WTC11 (cell line): ENCODE results near the gene PARD3B. TPM values are rescaled to one million over a fixed set of nuclear protein-coding genes. Genes with fewer than 3 reads are reported as not detected.

Source experiments
- ATAC-seq: fragments of 200-7000 bp; cut with Tn5 transposase; 2 replicates; pipeline ENCODE4 v1.10.0; 2021; ENCODE audit warnings: mild to moderate bottlenecking, moderate library complexity
- CTCF ChIA-PET: fragments of 300-600 bp; sonication (Branson Sonifier 250); formaldehyde crosslinking; loops from one replicate; lab custom pipeline; 2021; ENCODE audit warnings: antibody characterized with exemption; lab: Charles Lee
- POLR2A ChIA-PET: fragments of 350-600 bp; sonication (Branson Sonifier 250); formaldehyde crosslinking; loops from one replicate; lab custom pipeline; 2021; ENCODE audit warnings: antibody characterized with exemption; lab: Charles Lee
- DNase-seq: peaks from one replicate; pipeline ENCODE4 v3.0.0; 2021; ENCODE audit warnings: low spot score
- H3K27ac Mint-ChIP-seq: 2 replicates; pipeline ENCODE4 v1.8.0; 2021; ENCODE audit warnings: mixed read lengths
- H3K27me3 Mint-ChIP-seq: 2 replicates; pipeline ENCODE4 v1.8.0; 2021; ENCODE audit warnings: low read depth, mild to moderate bottlenecking, moderate library complexity, mixed read lengths
- H3K36me3 Mint-ChIP-seq: 2 replicates; pipeline ENCODE4 v1.8.0; 2021; ENCODE audit warnings: mixed read lengths
- H3K4me1 Mint-ChIP-seq: 2 replicates; pipeline ENCODE4 v1.8.0; 2022; ENCODE audit warnings: mixed read lengths
- H3K4me3 Mint-ChIP-seq: 2 replicates; pipeline ENCODE4 v1.8.0; 2021; ENCODE audit warnings: mild to moderate bottlenecking, moderate library complexity, mixed read lengths
- H3K9me3 Mint-ChIP-seq: 2 replicates; pipeline ENCODE4 v1.8.0; 2021; ENCODE audit warnings: mixed read lengths
- ARID4B ChIP-seq: sonication (generic); formaldehyde crosslinking; IDR thresholded peaks from 2 replicates; pipeline ENCODE4 v1.8.0; 2023; ENCODE audit warnings: missing genetic modification reagents, mild to moderate bottlenecking, borderline replicate concordance
- ATF6 ChIP-seq: sonication (generic); formaldehyde crosslinking; IDR thresholded peaks from 2 replicates; pipeline ENCODE4 v1.8.1; 2023; ENCODE audit warnings: mild to moderate bottlenecking, missing genetic modification reagents
- EMX1 ChIP-seq: fragments of 250-450 bp; sonication (Bioruptor Pico); IDR thresholded peaks from 2 replicates; pipeline ENCODE4 v1.8.0; 2021; ENCODE audit warnings: mild to moderate bottlenecking
- RORB ChIP-seq: fragments of 250-450 bp; sonication (Bioruptor Pico); IDR thresholded peaks from 2 replicates; pipeline ENCODE4 v1.9.0; 2021; ENCODE audit warnings: mild to moderate bottlenecking
- SP1 ChIP-seq: sonication (generic); formaldehyde crosslinking; conservative IDR thresholded peaks from 2 replicates; pipeline ENCODE4 v1.8.1; 2022; ENCODE audit warnings: missing genetic modification reagents
- ZBTB21 ChIP-seq: sonication (generic); formaldehyde crosslinking; IDR thresholded peaks from 2 replicates; pipeline ENCODE4 v1.8.1; 2023; ENCODE audit warnings: mild to moderate bottlenecking, missing genetic modification reagents, borderline replicate concordance
- ZNF232 ChIP-seq: sonication (generic); formaldehyde crosslinking; IDR thresholded peaks from 2 replicates; pipeline ENCODE4 v1.8.0; 2022; ENCODE audit warnings: mild to moderate bottlenecking, missing genetic modification reagents
- total RNA-seq: library from RNA; stranded (reverse); gene quantifications from 3 replicates; pipeline ENCODE4 v1.2.3, GENCODE V29; 2021
- TF ChIP-seq, protein P1 (sequence below): sonication (generic); formaldehyde crosslinking; IDR thresholded peaks from 2 replicates; pipeline ENCODE4 v1.8.0; 2022; ENCODE audit warnings: missing genetic modification reagents
- TF ChIP-seq, protein P2 (sequence below): fragments of 250-450 bp; sonication (Bioruptor Pico); IDR thresholded peaks from 2 replicates; pipeline ENCODE4 v1.8.0; 2021; ENCODE audit warnings: mild to moderate bottlenecking
- TF ChIP-seq, protein P3 (sequence below): sonication (generic); formaldehyde crosslinking; IDR thresholded peaks from 2 replicates; pipeline ENCODE4 v1.8.0; 2022; ENCODE audit warnings: mild to moderate bottlenecking, missing genetic modification reagents
- TF ChIP-seq, protein P4 (sequence below): fragments of 250-450 bp; sonication (Bioruptor Pico); conservative IDR thresholded peaks from 2 replicates; pipeline ENCODE4 v1.9.0; 2021; ENCODE audit warnings: mild to moderate bottlenecking
- TF ChIP-seq, protein P5 (sequence below): sonication (generic); formaldehyde crosslinking; IDR thresholded peaks from 2 replicates; pipeline ENCODE4 v1.8.1; 2023; ENCODE audit warnings: mild to moderate bottlenecking, moderate library complexity, missing genetic modification reagents
- TF ChIP-seq, protein P6 (sequence below): sonication (generic); formaldehyde crosslinking; conservative IDR thresholded peaks from 2 replicates; pipeline ENCODE4 v1.8.1; 2023; ENCODE audit warnings: mild to moderate bottlenecking, low read depth, missing genetic modification reagents, moderate library complexity
- TF ChIP-seq, protein P7 (sequence below): sonication (generic); formaldehyde crosslinking; IDR thresholded peaks from 2 replicates; pipeline ENCODE4 v1.8.1; 2023; ENCODE audit warnings: mild to moderate bottlenecking, missing genetic modification reagents, moderate library complexity

Gene PARD3B
- total RNA-seq, 1 experiment from 2014 or later: 5.6 TPM

GRCh38 chr2:205078762-205079161 is 533.5 kb downstream of the PARD3B start (continued):
- TF ChIP-seq ARID4B (CRISPR knock-in tag) (no peak), EMX1 (CRISPR knock-in tag) (no peak), ZNF232 (CRISPR knock-in tag) (no peak), ATF6 (CRISPR knock-in tag) (no peak)
- TF ChIP-seq, protein P1, sequence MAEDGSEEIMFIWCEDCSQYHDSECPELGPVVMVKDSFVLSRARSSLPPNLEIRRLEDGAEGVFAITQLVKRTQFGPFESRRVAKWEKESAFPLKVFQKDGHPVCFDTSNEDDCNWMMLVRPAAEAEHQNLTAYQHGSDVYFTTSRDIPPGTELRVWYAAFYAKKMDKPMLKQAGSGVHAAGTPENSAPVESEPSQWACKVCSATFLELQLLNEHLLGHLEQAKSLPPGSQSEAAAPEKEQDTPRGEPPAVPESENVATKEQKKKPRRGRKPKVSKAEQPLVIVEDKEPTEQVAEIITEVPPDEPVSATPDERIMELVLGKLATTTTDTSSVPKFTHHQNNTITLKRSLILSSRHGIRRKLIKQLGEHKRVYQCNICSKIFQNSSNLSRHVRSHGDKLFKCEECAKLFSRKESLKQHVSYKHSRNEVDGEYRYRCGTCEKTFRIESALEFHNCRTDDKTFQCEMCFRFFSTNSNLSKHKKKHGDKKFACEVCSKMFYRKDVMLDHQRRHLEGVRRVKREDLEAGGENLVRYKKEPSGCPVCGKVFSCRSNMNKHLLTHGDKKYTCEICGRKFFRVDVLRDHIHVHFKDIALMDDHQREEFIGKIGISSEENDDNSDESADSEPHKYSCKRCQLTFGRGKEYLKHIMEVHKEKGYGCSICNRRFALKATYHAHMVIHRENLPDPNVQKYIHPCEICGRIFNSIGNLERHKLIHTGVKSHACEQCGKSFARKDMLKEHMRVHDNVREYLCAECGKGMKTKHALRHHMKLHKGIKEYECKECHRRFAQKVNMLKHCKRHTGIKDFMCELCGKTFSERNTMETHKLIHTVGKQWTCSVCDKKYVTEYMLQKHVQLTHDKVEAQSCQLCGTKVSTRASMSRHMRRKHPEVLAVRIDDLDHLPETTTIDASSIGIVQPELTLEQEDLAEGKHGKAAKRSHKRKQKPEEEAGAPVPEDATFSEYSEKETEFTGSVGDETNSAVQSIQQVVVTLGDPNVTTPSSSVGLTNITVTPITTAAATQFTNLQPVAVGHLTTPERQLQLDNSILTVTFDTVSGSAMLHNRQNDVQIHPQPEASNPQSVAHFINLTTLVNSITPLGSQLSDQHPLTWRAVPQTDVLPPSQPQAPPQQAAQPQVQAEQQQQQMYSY (CRISPR knock-in tag): no peak
- TF ChIP-seq, protein P2, sequence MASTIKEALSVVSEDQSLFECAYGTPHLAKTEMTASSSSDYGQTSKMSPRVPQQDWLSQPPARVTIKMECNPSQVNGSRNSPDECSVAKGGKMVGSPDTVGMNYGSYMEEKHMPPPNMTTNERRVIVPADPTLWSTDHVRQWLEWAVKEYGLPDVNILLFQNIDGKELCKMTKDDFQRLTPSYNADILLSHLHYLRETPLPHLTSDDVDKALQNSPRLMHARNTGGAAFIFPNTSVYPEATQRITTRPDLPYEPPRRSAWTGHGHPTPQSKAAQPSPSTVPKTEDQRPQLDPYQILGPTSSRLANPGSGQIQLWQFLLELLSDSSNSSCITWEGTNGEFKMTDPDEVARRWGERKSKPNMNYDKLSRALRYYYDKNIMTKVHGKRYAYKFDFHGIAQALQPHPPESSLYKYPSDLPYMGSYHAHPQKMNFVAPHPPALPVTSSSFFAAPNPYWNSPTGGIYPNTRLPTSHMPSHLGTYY: no peak
- TF ChIP-seq, protein P3, sequence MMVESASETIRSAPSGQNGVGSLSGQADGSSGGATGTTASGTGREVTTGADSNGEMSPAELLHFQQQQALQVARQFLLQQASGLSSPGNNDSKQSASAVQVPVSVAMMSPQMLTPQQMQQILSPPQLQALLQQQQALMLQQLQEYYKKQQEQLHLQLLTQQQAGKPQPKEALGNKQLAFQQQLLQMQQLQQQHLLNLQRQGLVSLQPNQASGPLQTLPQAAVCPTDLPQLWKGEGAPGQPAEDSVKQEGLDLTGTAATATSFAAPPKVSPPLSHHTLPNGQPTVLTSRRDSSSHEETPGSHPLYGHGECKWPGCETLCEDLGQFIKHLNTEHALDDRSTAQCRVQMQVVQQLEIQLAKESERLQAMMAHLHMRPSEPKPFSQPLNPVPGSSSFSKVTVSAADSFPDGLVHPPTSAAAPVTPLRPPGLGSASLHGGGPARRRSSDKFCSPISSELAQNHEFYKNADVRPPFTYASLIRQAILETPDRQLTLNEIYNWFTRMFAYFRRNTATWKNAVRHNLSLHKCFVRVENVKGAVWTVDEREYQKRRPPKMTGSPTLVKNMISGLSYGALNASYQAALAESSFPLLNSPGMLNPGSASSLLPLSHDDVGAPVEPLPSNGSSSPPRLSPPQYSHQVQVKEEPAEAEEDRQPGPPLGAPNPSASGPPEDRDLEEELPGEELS: no peak
- TF ChIP-seq, protein P4, sequence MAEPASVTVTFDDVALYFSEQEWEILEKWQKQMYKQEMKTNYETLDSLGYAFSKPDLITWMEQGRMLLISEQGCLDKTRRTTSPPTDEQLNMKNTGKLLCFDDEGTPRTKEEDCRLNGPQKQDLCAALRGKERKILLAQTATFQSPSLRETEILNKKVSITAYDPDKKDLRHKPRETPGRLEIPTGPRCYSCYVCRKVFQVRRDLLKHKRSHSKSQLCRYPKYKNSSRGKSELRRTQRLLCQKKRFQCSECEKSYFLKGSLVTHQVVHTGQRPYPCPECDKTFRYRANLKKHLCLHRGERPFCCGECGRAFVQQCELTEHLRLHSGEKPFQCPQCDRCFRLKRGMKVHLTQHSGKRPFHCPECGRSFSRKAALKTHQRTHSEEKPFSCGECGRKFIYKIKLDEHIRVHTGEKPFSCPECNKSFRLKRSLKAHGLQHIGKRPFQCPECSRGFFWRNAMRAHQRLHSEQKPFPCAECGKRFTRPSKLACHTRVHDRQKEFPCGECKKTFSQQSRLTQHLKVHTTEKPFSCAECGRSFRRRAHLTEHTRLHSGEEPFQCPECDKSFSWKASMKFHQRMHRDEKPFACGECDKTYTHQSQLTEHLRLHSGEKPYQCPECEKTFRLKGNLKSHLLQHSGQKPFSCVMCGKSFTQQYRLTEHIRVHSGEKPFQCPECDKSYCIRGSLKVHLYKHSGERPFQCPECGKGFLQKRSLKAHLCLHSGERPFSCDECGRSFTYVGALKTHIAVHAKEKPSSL (CRISPR knock-in tag): no peak

- Mint-ChIP-seq H3K4me3 (no peak overlapping the region), H3K27ac (no peak overlapping the region), H3K36me3 (no peaks in the 10 kb centered on the region), H3K9me3 (no peaks in the 10 kb centered on the region), H3K4me1 (peaks cover 20% of the 10 kb centered on the region), H3K27me3 (no peaks in the 10 kb centered on the region)
- CTCF ChIA-PET: no interaction called here
- ATAC-seq (peak; percentile 52), DNase-seq (no peak)
- POLR2A ChIA-PET: no interaction called here
- TF ChIP-seq, protein P5, sequence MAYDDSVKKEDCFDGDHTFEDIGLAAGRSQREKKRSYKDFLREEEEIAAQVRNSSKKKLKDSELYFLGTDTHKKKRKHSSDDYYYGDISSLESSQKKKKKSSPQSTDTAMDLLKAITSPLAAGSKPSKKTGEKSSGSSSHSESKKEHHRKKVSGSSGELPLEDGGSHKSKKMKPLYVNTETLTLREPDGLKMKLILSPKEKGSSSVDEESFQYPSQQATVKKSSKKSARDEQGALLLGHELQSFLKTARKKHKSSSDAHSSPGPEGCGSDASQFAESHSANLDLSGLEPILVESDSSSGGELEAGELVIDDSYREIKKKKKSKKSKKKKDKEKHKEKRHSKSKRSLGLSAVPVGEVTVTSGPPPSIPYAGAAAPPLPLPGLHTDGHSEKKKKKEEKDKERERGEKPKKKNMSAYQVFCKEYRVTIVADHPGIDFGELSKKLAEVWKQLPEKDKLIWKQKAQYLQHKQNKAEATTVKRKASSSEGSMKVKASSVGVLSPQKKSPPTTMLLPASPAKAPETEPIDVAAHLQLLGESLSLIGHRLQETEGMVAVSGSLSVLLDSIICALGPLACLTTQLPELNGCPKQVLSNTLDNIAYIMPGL: no peak
- TF ChIP-seq, protein P6, sequence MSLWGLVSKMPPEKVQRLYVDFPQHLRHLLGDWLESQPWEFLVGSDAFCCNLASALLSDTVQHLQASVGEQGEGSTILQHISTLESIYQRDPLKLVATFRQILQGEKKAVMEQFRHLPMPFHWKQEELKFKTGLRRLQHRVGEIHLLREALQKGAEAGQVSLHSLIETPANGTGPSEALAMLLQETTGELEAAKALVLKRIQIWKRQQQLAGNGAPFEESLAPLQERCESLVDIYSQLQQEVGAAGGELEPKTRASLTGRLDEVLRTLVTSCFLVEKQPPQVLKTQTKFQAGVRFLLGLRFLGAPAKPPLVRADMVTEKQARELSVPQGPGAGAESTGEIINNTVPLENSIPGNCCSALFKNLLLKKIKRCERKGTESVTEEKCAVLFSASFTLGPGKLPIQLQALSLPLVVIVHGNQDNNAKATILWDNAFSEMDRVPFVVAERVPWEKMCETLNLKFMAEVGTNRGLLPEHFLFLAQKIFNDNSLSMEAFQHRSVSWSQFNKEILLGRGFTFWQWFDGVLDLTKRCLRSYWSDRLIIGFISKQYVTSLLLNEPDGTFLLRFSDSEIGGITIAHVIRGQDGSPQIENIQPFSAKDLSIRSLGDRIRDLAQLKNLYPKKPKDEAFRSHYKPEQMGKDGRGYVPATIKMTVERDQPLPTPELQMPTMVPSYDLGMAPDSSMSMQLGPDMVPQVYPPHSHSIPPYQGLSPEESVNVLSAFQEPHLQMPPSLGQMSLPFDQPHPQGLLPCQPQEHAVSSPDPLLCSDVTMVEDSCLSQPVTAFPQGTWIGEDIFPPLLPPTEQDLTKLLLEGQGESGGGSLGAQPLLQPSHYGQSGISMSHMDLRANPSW (CRISPR knock-in tag): no peak
- TF ChIP-seq, protein P7, sequence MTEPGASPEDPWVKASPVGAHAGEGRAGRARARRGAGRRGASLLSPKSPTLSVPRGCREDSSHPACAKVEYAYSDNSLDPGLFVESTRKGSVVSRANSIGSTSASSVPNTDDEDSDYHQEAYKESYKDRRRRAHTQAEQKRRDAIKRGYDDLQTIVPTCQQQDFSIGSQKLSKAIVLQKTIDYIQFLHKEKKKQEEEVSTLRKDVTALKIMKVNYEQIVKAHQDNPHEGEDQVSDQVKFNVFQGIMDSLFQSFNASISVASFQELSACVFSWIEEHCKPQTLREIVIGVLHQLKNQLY (CRISPR knock-in tag): no peak
- no peak for TF ChIP-seq SP1 (CRISPR knock-in tag)
- no peak for TF ChIP-seq ZBTB21
- no peak for TF ChIP-seq RORB
Observed at GRCh38 chr2:205079173-205079572, 533.9 kb downstream of the PARD3B start.
